Prostate gland (tissue), 2 donors: ENCODE results near the gene HS6ST3.

Experiments
- POLR2A ChIP-seq: fragments of 450-650 bp; IDR thresholded peaks from one replicate; pipeline ENCODE4 v1.6.1; 2016; ENCODE audit warnings: antibody characterized with exemption, mild to moderate bottlenecking
- POLR2AphosphoS5 ChIP-seq: sonication (generic); formaldehyde crosslinking; IDR thresholded peaks from one replicate; pipeline ENCODE4 v1.6.1; 2017; ENCODE audit warnings: antibody characterized with exemption
- TF ChIP-seq, protein P1 (sequence below), 4 experiments: fragments of 200-600 bp in 2 of 4; fragments of 450-650 bp in 2 of 4; sonication (generic) in 2 of 4; IDR thresholded peaks; 1 replicate in 3 of 4; 2 replicates in 1 of 4; pipeline ENCODE4 v1.5.1; 2016 to 2019; ENCODE audit warnings: antibody characterized with exemption in 4 of 4, mild to moderate bottlenecking in 2 of 4, moderate library complexity in 2 of 4

DNA sequence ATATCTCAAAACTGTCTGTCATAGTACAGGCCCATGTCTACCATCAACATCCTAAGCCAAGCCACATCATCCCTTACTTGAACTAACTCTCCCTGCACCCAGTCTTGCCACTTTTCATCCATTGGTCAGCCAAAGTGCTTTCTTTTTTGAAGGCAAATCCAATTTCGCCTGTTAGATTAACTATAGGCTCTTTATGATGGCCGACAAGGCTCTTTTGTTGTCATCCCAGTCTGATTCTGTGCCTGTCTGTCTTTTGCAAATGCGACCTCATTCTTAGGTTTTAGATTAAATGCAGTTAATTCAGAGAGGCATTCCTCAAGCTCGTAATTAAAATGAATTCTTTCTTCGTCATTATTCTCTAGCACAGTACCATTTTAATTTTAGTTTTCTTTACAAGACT is 148.3 kb downstream of the HS6ST3 start:
- TF ChIP-seq POLR2AphosphoS5 (no peak), POLR2A (no peak)
- TF ChIP-seq, protein P1, sequence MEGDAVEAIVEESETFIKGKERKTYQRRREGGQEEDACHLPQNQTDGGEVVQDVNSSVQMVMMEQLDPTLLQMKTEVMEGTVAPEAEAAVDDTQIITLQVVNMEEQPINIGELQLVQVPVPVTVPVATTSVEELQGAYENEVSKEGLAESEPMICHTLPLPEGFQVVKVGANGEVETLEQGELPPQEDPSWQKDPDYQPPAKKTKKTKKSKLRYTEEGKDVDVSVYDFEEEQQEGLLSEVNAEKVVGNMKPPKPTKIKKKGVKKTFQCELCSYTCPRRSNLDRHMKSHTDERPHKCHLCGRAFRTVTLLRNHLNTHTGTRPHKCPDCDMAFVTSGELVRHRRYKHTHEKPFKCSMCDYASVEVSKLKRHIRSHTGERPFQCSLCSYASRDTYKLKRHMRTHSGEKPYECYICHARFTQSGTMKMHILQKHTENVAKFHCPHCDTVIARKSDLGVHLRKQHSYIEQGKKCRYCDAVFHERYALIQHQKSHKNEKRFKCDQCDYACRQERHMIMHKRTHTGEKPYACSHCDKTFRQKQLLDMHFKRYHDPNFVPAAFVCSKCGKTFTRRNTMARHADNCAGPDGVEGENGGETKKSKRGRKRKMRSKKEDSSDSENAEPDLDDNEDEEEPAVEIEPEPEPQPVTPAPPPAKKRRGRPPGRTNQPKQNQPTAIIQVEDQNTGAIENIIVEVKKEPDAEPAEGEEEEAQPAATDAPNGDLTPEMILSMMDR (IDR thresholded peaks at IDR 0.05) = no peak
